T-helper 1 cell (primary cell): ENCODE data around the gene FAM131C.
"Not testable (repeated sequence)": the region's sequence is repeated elsewhere in the genome, so short reads cannot be mapped to it uniquely, and the experiment has no call there.

ENCODE experiments used
- DNase-seq, 5 donors: peaks; one replicate each; pipeline ENCODE4 v3.0.0-alpha.2; 2012 to 2020
- total RNA-seq, 4 donors: gene quantifications; one replicate each; lab custom pipeline; 2026; lab: John Stamatoyannopoulos, UW

Gene FAM131C
- 0 to 0.08 (median 0) reads per million in 4 donors for total RNA-seq

DNA sequence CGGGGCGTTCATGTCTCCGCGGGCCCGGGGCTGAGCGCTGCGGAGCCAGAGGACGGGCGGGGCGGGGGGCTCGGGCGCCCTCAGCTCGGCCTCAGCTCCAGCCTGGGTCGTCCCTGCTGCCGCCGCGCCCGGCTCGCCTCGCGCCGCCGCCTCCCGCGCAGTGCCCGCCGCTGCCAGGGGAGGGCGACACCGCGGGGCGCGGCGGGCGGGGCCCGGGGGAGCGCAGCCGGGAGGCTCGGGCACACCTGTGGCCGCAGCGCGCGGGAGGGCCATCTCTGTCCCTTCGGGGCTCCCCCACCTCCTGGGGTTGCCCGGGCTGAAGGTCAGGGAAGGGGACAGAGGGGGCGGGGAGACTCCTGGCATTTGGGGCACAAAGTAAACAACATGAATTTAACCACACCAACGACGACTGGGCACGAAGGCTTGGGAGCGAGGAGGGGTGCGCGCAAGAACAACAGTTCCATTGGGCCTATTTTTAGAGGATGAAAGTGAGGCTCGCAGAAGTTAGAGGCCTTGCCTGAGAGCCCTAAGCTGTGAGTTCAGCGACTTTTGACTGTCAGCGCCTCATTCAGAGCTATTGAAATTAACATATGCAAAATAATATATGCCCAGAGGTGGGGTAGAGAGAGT, at the start of gene FAM131C:
Gene FAM131C, minus strand, starts transcription at position 162 of the 630 bp plus-strand sequence. CDS start 209 bp downstream, outside the sequence.
- DNase-seq, result peak in 2 of 5 donors; percentile 18 to 47

- DNase-seq, result no peak
These were observed 49.5 kb upstream of the FAM131C start for GRCh38 chr1:16122916-16123315.

DNA sequence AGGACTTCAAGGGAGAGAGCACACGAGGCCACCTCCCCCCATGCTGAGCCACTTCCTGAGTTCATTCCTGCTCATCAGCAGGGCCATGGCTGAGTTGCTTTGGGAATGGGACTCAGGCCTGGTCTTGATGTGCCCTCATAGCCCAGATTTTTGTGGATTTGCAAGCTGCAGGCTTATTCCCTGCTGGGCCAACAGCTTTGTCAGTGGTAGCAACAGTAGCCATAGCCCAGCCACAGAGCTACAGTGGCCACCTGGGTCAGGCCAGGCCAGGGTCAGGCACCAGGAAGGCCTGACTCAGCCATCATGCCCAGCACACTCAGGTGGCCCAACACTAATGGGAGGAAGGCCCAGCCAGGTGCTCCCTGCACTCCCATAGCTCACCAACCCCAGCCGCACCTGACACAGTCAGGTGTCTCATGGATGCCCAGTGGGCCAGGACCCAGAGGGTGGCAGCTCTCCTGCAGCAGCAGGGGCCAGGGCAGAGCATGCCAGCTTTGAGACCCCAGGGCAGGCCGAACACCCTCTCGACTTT, 49.0 kb upstream of the FAM131C start:
- no peak for DNase-seq

GRCh38 chr1:16120940-16121410, 47.5 kb upstream of the FAM131C start:
- no peak for DNase-seq

DNA sequence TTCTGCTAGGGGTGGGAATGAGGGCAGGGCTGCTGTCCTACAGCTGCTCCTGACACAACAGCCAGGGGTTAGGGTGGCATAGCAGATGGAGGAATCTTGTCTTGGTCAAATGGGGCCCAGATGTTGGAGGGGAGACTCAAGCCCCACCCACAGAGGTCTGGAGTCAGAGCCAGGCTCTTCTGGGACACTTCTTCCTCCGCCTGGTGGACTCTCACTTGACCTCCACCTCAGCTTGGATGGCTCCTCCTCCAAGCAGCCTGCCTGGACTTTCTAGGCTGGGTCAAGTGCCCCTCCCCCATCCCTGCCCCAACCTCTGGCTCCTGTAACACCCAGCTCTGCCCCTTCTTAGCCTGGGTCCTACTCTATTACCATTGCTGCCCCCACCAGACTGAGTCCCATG, 47.0 kb upstream of the FAM131C start:
- no peak for DNase-seq

- no peak for DNase-seq
These were observed 46.5 kb upstream of the FAM131C start for GRCh38 chr1:16119926-16120325.

DNA sequence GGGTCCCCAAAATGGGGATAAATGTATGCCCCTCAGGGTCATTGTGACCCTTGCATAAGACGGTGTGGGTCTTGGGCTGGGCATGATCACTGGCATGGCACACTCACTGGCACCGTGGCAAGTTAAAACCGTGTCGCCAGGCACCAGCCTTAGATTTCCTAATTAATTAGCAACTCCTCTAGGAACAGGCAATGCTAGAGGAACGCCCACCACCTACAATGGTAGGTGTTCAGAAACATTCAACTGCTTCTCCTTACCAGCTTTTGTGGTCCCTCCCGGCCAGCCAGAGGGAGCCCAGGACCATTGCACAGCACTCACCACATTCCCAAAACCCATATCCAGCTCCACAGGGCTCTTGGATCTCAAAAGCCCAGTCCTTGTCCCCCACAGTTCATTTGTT, 46.1 kb upstream of the FAM131C start:
- DNase-seq, result no peak

- DNase-seq, result no peak
These were observed 45.3 kb upstream of the FAM131C start for GRCh38 chr1:16118706-16119105.

- DNase-seq, result no peak
These were observed 44.5 kb upstream of the FAM131C start for GRCh38 chr1:16117936-16118335.

- DNase-seq, result no peak
These were observed 43.9 kb upstream of the FAM131C start for GRCh38 chr1:16117369-16117768.

DNA sequence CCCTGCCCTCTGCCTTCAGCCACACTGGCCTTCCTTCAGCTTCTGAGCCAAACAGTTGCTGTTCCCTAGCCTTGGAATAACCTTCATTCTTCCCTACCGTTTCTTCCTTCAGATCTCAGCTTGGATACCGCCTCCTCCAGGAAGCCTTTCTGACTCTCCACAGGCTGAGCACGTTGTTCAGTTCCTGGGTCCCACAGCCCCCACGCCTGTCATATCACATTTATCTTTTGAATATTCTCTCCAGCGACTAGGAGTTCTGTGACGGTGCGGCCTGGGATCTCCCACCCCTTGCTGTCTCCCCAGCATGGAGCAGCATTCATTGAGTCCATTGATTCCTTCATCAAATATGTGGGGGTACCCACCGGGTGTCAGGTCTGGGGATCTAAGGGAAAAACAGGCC, 43.2 kb upstream of the FAM131C start:
- DNase-seq, result no peak

DNA sequence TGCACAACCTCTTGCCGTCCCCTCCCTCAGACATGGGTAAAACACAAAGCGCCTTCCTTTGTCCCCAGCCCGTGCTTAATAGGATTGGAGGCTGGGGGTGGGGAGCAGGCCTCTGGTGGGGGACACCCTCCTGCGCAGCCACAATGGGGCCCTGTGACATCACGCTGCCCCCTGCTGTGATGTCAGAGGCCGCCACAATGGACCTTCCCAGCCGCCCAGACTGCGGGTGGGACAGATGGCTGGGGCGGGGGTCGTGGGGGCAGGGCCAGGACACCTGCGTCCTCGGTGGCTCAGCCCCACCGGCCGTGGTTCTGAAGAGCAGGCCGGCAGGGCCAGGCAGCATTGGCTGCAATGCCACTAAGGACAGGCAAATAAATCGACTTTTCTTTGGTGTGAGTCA, 42.6 kb upstream of the FAM131C start:
- no peak for DNase-seq

DNA sequence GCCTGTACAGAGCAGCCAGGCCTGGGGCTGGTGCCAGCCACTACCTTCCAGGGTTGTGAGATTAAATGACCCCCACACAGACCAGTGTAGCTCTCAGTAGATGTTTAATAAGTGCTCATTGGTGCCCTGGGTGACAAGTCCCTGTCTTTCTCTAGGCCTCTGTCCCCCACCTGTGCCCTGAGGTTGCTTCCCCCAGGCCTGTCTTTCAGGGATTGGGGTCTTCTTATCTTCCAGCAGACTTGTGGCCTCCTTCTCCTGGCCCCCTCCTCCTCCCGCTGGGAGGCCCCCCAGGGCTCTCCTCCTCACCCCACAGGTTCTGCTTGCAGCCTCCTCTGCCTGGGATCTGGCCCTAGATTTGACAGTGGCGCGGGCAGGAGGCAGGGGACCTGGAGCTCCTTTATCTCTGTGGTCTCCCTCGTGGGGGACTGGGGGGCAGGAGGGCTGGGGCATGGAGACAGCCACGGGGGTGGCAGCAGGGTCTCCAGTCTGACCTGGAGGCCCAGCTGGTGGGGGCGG, 42.1 kb upstream of the FAM131C start:
- DNase-seq, result no peak

GRCh38 chr1:16114527-16115467, 41.3 kb upstream of the FAM131C start:
- DNase-seq, result no peak

DNA sequence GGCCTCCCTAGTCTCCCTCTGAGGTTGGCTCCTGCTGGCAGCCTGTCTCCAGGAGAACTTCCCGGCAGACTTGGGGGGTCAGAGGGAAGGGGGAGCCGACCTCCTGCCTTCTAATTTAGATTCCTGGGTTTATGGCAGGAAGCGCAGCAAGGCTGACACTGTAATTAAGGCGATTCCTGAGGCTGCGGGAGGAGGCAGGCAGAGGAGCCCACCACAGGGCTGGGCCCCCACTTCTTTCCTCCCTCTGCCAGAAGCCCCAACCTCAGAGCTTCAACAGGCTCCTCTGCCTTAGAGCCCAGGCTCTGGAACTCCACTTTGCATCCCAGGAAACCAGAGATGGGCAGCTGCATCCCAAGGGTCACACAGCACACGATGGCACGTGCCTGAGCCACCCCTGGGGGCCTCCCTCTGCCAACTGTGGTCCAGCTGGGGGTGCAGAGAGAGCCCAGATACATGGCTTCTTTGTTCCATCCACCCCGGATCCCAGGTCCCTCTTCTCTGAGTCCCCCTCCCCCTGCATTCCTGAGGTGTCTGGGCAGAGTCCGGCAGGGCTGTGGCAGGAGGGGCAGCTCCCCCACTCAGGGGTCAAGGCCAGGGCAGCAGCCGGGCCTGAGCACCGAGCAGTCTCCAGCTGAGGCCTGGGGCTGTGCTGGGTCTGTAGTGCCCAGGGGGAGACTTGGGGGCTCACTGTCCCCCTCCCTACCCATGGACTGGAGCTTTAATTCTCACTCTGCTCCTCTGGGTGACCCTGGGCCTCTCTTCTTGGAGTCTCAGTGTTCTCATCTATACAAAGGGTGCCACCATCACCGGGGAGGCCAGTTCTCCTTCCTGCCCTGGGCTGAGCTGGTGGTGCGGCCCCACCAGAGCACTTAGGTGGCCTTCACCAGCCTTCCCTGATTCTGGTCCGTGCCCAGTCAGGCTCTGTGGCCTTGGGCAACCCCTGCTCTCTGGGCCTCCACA, 39.4 kb upstream of the FAM131C start:
- DNase-seq, result no peak

DNA sequence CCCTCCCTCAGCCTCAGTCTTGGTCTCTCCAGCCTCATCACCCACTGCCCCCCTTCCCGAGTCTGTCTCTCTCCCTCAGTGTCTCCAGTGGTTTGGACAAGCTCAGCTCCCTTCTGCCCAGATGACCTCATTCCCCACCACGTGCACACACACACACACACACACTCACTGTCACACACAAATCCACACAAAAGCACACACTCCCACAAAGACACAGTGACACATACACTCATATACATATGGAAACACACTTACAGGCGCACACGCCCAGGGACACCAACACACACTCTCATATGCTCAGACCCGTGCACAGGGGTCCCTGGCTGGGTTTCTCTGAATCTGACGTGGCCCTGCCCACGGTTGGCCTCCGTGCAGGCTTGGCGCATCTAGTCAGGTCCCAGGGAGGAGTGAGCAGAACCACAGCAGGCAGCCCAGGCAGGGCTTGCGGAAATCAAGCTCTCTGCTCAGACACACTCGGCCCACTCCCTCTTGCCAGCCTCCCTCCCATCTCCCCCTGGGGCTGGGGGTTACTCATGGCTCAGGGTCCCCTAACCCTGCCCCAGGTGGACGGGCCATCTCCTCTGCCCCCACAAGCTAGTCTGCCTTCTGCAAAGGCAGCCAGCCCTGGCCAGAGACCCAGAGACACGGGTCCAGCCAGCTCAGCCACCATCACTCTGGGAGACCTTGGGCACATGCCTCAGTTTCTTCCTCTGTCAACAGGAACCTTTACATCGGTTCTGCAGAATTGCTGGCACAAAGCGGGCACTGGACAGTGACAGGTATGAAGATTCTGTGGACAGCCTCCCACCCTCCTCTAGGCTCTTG, 38.5 kb upstream of the FAM131C start:
- DNase-seq, result no peak

DNA sequence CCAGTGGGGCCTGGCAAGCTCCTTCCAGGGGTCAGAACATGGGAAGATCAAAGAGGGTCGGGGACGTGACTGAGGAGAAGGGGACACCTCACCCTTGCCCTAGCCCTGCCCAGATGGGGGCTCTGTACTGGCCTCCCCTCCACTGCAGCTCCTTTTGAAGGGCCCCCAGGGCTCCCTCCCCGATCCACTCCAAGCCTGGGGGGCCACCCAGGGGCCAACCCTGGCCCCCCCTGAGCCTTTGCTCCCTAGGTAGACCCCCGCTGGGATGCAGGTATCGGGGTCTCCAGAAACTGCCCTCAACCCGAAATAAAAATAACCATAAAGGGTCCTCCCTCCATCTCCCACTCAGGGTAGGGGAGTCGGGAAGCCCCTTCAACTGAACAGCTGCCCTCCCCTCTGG, 37.4 kb upstream of the FAM131C start:
- no peak for DNase-seq

DNA sequence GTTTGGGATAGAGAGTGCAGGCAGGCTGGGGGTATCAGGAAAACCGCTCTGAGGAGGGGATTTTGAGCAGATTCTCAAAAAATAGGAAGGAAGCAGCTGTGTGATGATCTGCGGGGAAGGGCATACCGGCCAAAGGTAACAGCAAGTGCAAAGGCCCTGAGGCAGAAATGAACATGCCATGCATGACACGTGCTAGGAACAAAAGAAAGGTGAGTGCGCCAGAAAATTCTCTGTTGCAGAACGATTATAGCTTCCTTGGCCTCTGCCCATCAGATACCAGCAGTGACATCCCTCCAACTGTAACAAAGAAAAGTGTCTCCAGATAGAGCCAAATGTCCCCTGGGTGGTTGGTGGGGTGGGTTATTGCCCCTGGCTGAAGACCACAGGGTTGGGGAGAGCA, 37.0 kb upstream of the FAM131C start:
- DNase-seq, result no peak

GRCh38 chr1:16109571-16109970, 36.1 kb upstream of the FAM131C start:
- DNase-seq, result no peak

DNA sequence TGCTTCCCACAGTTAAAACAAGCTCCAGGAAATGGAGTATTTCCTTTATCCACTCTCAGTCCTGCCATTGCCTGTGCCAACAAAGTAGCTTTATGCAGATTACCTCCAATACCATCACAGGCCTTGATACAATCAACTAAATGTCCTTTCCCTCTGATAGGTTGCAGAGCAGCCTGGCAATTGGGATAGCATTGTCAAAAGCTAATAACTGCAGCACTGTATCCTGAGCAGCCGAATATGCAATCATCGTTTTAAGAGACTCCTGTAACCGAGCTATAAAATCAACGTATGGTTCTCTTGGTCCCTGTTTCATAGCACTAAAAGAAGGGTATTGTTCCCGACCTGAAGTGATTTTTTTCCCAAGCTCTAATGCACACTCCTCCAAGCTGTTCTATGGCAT, 33.6 kb upstream of the FAM131C start:
- not testable (repeated sequence) for DNase-seq

- DNase-seq, result no peak
These were observed 28.2 kb upstream of the FAM131C start for GRCh38 chr1:16101623-16102022.
